Frontal cortex (tissue), 4 donors: ENCODE data around the gene SLC34A3. TPM values are rescaled to one million over a fixed set of nuclear protein-coding genes. Genes with fewer than 3 reads are reported as not detected.
"Not testable (repeated sequence)": the region's sequence is repeated elsewhere in the genome, so short reads cannot be mapped to it uniquely, and the experiment has no call there.

Experiments
- DNase-seq, 2 donors: peaks; one replicate each; pipeline ENCODE4 v3.0.0; 2012; ENCODE audit warnings: low spot score in 2 of 2
- FAIRE-seq: peaks from 2 replicates; lab custom pipeline; 2012; peaks lifted over from hg19 to GRCh38; lab: Jason Lieb, UNC
- total RNA-seq: library from RNA; depleted of rRNA; stranded (reverse); fragments of >200 nt; gene quantifications from one replicate; pipeline ENCODE4 v1.2.3, GENCODE V29; 2014
- donor health status: control.
- donor health status: control.
- donor health status: control.

Gene SLC34A3
- total RNA-seq, 1 donor from 2014 or later = not detected

DNA sequence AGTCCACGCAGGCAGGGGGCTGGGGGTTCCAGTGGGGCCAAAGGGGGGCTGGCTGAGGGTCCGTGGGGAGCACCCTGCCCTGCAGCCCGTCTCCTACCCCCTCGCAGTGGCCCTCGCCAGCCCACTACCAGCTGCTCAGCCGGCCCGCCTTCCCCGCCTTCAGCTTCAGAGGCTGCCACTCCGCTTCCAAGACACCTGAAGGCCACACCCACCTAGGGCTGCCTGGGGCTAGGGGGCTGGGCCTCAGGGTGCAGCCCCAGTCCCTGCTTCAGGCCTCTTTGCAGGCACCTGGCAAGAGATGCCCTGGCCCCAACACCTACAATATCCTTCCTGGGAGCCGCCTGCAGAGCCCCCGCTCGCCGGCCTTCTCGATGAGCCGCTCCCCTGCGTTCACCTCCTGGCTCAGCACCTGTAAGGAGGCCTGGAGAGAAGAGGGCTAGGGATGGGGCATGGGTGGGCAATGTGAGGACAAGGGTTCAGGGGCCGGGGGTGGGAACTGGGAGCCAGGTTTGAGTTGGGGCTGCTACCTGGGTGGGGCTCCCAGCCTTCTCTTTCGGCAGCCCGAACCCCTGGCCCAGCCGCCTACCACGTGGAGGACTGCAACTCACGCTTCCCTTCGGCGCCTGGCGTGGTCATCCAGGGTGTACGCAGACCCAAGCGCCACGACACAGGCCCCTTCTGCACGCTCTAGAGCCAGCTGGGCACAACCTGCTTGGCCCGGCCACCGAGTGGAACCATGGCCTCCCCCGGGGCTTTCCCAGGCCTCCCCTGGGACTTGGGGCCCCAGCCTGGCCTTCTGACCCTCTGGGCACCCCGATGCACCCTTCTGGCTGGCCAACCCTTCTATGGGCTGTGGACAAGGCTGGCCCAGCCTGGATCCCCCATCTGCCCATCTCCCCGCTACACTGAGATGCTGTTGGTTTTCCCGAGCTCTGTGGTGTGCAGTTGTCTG is 22.1 kb downstream of the SLC34A3 start:
- DNase-seq (no peak), FAIRE-seq (no peak)

DNA sequence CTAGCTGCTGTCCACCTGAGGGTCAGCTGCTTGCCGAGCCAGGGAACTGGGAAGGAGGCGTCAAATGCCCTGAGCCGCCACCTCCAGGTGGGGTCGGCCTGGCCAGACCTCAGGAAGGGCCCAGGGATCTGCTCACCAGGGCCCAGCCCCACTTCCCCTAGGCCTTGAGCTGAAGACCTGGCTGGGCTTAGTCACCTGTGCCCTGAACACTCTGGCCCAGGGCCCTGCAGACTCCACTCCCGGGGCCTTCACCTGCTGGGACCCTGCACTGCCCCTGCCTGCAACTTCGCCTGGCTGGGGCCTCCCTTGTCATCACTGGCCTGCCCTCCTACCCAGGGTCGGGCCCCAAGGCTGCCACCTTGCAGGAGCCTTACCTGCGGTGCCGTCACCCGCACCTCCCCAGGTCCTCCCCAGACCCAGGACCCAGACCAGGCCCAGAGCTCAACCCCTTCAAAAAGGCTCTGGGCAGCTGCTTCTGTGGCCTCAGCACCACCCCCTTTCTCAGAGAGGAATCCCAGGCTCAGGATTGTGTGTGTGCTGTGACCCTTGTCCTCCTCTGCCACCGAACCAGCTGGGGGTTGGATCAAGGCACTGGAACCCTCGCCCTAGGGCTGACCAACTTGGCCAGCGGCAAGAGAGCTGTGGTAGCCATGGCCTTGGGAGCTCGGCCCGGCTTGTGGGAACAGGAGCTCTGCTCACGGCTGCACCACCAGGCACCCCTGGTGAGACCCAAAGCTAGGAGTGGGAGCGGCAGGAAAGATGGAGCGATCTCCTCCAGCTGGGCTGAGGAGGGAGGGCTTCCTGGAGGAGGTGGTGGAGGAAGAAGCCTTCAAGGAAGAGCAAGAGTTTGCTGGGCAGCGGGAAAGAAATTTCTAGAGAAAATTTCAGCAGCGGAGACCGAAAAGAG is 23.3 kb downstream of the SLC34A3 start:
- no peak for DNase-seq

DNA sequence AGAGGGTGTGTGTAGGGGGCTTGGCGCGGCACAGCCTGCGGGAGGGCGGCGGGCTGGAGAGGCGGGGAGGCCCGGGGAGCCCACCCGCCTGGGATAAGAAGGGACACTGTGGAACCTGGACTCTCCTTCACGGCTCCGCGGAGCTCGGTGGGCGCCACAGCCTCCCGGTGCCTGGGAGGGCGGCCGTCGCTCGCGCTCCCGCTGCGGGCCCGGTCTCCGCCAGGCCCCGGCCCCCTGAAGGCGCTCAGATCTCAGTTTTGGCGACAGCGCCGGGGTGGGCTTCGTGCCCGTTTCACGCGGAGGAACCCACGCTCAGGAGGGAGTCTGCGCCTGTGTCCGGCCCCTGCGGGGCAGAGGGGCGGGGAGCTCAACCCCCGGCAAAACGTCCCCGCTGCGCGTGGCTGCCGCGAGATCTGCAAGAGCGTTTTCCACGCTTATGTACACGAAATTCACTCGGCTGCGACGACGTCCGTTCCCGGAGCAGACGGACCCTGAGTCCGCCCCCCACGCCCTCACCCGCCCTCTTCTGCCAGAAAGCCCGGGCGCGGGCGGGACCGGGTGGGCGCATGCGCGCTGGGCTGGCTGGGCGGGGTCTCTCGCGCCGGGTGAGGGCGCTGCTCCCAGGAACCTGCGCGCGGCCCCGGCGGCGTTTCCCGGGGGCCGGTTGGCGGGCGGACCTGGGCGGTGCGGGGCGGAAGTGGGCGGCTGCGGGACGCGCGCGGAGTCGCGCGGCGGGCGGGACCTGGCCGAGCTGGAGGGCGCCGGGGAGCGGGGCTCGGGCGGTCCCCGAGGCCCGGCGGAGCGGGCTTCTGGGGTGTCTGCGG is 24.1 kb downstream of the SLC34A3 start, which contains the start of gene NELFB:
NELFB (plus strand) TSS at position 704 of the 824 bp plus-strand sequence.
- peak; percentile 100 for DNase-seq
- FAIRE-seq = no peak

More for the DNA sequence above, 23.3 kb downstream of the SLC34A3 start:
- no peak for FAIRE-seq

GRCh38 chr9:137255448-137256114 is 24.9 kb downstream of the SLC34A3 start:
- DNase-seq (no peak), FAIRE-seq (no peak)

GRCh38 chr9:137256362-137256761 is 25.7 kb downstream of the SLC34A3 start:
- FAIRE-seq = no peak
- no peak for DNase-seq

DNA sequence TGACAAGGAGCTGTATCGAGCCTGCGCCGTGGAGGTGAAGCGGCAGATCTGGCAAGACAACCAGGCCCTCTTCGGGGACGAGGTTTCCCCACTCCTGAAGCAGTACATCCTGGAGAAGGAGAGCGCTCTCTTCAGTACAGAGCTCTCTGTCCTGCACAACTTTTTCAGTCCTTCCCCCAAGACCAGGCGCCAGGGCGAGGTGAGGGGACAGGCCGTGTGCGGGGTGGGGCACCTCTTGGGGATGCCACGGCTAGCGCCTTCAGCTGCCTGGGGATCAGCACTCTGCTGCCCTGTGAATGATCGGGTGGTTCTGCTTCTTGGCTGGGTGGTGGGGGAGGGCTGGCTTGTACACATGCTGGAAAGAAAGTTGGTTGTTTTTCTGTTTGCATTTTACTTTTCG is 26.2 kb downstream of the SLC34A3 start:
- DNase-seq (no peak), FAIRE-seq (no peak)

GRCh38 chr9:137262173-137262908 is 31.6 kb downstream of the SLC34A3 start:
- DNase-seq, FAIRE-seq: not testable (repeated sequence)

DNA sequence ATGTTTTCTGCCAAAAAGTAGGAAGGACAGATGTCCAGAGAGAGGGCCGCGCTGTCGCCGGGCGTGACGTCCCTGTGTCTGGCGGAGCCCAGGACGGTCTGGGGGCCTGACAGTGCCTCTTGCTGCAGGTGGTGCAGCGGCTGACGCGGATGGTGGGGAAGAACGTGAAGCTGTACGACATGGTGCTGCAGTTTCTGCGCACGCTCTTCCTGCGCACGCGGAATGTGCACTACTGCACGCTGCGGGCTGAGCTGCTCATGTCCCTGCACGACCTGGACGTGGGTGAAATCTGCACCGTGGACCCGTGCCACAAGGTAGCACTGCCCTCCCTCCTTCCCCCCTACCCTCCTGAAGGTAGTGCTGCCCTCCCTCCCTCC is 32.2 kb downstream of the SLC34A3 start:
- FAIRE-seq (no peak), DNase-seq (no peak)

DNA sequence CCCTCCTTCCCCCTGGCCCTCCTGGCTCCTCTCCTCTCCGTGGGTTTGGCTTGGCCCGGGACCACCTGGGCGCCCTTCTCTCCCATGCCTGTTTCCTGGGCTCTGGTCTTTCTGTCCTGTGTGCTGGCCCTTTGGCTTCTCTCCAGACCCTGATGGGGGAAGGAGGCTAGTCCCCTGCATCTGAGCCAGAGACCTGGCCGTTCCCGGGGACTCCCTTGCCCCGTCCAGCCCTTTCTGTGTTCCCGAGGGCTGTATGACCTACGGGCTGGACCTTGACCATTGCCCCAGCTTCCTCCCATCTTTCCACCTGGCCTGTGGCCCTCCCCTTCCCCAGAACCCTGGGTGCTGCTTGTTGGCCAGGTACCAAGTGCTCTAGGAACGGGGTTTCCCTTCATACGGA is 32.8 kb downstream of the SLC34A3 start:
- no peak for DNase-seq
- no peak for FAIRE-seq

- no peak for FAIRE-seq
- no peak for DNase-seq
Observed at GRCh38 chr9:137264067-137264466, 33.4 kb downstream of the SLC34A3 start.

GRCh38 chr9:137265496-137266161 is 34.9 kb downstream of the SLC34A3 start:
- DNase-seq (no peak), FAIRE-seq (no peak)

DNA sequence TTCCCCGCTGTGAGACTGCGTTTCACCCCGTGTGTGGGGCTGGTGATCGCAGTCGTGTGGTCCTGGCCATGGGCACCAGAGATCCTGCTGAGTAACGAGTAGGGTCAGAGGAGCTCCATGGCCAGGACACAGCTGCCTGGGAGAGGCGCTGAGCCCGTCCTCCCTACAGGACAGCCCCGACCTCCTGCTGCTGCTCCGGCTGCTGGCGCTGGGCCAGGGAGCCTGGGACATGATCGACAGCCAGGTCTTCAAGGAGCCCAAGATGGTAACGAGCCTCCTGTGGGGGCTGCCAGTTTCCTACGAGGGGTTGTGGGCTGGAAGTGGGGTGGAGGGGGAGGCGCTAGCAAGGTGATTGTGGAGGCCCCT is 35.4 kb downstream of the SLC34A3 start:
- FAIRE-seq = no peak
- DNase-seq = no peak

DNA sequence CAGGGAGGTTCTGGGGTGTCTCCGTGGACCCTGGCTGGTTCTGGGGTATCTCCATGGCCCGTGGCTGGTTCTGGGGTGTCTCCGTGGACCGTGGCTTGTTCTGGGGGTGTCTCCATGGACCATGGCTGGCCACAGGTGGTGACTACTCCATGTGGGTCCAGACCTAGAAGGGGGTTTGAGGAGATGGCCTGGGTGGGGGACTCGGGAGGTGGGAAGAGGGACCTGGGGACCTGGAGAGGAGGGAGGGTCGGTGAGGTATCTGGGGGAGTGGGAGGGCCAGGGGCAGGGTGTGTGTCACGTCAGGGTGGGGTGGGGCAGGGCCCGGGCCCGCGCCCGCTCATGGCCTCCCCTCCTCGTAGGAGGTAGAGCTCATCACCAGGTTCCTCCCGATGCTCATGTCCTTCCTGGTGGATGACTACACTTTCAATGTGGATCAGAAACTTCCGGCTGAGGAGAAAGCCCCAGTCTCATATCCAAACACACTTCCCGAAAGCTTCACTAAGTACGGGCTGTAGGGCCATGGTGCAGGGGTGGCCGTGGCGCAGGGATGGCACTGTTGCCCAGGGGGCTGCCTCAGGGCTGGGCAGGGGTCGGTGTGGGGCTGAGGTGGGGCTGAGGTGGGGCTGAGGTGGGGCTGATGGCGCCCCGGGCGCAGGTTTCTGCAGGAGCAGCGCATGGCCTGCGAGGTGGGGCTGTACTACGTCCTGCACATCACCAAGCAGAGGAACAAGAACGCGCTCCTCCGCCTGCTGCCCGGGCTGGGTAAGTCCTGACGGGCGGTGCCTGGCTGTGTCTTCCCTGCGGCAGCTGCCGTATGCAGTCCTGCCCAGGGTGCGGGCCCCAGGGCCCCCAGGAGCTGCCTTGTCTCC is 36.1 kb downstream of the SLC34A3 start:
- DNase-seq (no peak), FAIRE-seq (no peak)

GRCh38 chr9:137267933-137268355 is 37.2 kb downstream of the SLC34A3 start:
- FAIRE-seq = no peak
- no peak for DNase-seq

- DNase-seq = no peak
- FAIRE-seq = no peak
Observed at GRCh38 chr9:137268538-137269201, 38.0 kb downstream of the SLC34A3 start.

DNA sequence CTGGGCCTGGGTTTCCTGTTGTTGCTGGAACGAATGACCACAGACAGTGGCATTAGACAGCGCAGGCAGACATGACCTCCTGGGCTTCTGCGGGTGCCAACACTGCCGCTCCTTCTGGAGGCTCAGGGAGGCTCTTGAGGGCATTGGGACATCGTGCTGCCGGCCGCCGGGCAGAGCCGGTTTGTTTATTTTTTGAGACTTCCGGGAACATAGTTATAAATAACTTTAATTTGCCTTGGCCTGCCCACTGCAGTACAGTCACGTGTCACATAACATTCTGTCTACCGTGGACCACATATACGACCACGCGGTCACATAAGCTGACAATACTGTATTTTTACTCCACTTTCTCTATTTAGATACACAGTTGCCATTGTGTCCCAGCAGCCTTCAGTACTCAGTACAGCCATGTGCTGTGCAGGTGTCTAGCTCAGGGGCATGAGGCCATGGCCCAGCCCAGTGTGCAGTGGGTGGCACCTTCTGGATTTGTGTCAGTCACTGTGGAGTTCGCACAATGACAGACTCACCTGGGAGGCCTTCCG is 38.6 kb downstream of the SLC34A3 start:
- DNase-seq = no peak
- no peak for FAIRE-seq
